ENCODE measurements around the gene P2RY4. TPM values are rescaled to one million over a fixed set of nuclear protein-coding genes. Genes with fewer than 3 reads are reported as not detected.

Gene P2RY4
- total and polyA plus RNA-seq, 2 donors (not counting 3 experiments of a cell fraction or from before 2014, with no cell fraction given), result 0.22 TPM; not detected in 1

GRCh38 chrX:70301716-70302115, 41.7 kb upstream of the P2RY4 start:
- CTCF ChIA-PET, result no interaction called here

GRCh38 chrX:70293621-70294020, 33.6 kb upstream of the P2RY4 start:
- Histone ChIP-seq H3K9ac (replicated peaks; ENCODE audit: extremely low read depth, insufficient read depth, low read length) (no peak overlapping the region), H3K4me1 (ENCODE audit: control insufficient read depth, extremely low read depth, insufficient read depth, low read length) (peaks cover 18% of the 10 kb centered on the region), H3K4me2 (ENCODE audit: insufficient read depth, low read length) (no peak overlapping the region), H4K20me1 (replicated peaks; ENCODE audit: control insufficient read depth, extremely low read depth, insufficient read depth, low read length) (no peaks in the 10 kb centered on the region), H3K27ac (ENCODE audit: insufficient read depth, low read depth, low read length) (no peak overlapping the region), H3K9me3 (replicated peaks; ENCODE audit: control insufficient read depth, insufficient read depth, low read length) (no peaks in the 10 kb centered on the region), H3K4me3 (replicated peaks in 1 of 3; ENCODE audit: insufficient read depth in 1 of 3, low read depth in 1 of 3, low read length in 3 of 3) (no peak overlapping the region), H3K36me3 (ENCODE audit: control insufficient read depth in 2 of 2, extremely low read depth in 1 of 2, insufficient read depth in 2 of 2, low read length in 2 of 2) (no peaks in the 10 kb centered on the region), H2AFZ (ENCODE audit: low read depth, low read length) (no peak overlapping the region), H3K27me3 (ENCODE audit: control insufficient read depth in 2 of 2, insufficient read depth in 2 of 2, low read length in 2 of 2) (no peaks in the 10 kb centered on the region), H3K9me1 (replicated peaks; ENCODE audit: control insufficient read depth, extremely low read depth, insufficient read depth, low read length) (no peaks in the 10 kb centered on the region), H3K79me2 (ENCODE audit: control insufficient read depth, insufficient read depth, low read length) (peaks cover 63% of the 10 kb centered on the region)
- TF ChIP-seq EZH2 (IDR thresholded peaks at IDR 0.05; ENCODE audit: borderline replicate concordance, low read depth, low read length, severe bottlenecking) (no peak), POLR2A (IDR thresholded peaks at IDR 0.05; ENCODE audit: low read depth, low read length) (no peak), GATA2 (IDR thresholded peaks at IDR 0.05; ENCODE audit: insufficient read depth, insufficient read length, low read depth, low read length) (no peak), MAX (IDR thresholded peaks at IDR 0.05; ENCODE audit: insufficient read depth, insufficient read length) (no peak), FOS (IDR thresholded peaks at IDR 0.05; ENCODE audit: borderline replicate concordance, insufficient read depth, low read length) (no peak), POLR2AphosphoS5 (IDR thresholded peaks at IDR 0.05; ENCODE audit: insufficient read depth, low read depth, low read length) (no peak), CTCF (IDR thresholded peaks at IDR 0.05; ENCODE audit: extremely low read depth in 1 of 2, insufficient read depth in 1 of 2, low read depth in 1 of 2, low read length in 2 of 2) (no peak), MYC (IDR thresholded peaks at IDR 0.05; ENCODE audit: low read depth, low read length) (no peak), JUN (IDR thresholded peaks at IDR 0.05; ENCODE audit: borderline replicate concordance, insufficient read depth, insufficient read length, low read depth) (no peak)
- ChIA-PET POLR2A (no interaction called here), CTCF (interaction anchor here (1.6 kb wide), 1 partner anchor 160 kb away, joined by 5 read pairs; the partner anchor contains the start of gene IGBP1)
- DNase-seq (ENCODE audit: low read depth, low spot score) (no peak), FAIRE-seq (no peak)
- intact Hi-C loops (cut with micrococcal nuclease), result loop anchor here (10.0 kb wide), 1 partner anchor 101 kb away; no protein-coding TSS in a partner anchor
- BruUV-seq (replicated peaks), result no TSS peak
- dilution Hi-C loops (cut with MboI; ENCODE audit: extremely low pct_ligation_motif_present, low sequenced_read_pairs), result no loop called here

More at GRCh38 chrX:70301716-70302115, 41.7 kb upstream of the P2RY4 start:
- Histone ChIP-seq H3K27ac (ENCODE audit: insufficient read depth, low read depth, low read length) (peak overlapping the region; percentile 78), H3K36me3 (ENCODE audit: control insufficient read depth in 2 of 2, extremely low read depth in 1 of 2, insufficient read depth in 2 of 2, low read length in 2 of 2) (no peaks in the 10 kb centered on the region), H3K27me3 (ENCODE audit: control insufficient read depth in 2 of 2, insufficient read depth in 2 of 2, low read length in 2 of 2) (no peaks in the 10 kb centered on the region), H3K4me3 (replicated peaks in 1 of 3; ENCODE audit: insufficient read depth in 1 of 3, low read depth in 1 of 3, low read length in 3 of 3) (no peak overlapping the region), H2AFZ (ENCODE audit: low read depth, low read length) (no peak overlapping the region), H3K9me1 (replicated peaks; ENCODE audit: control insufficient read depth, extremely low read depth, insufficient read depth, low read length) (no peaks in the 10 kb centered on the region), H3K4me1 (ENCODE audit: control insufficient read depth, extremely low read depth, insufficient read depth, low read length) (peaks cover 6% of the 10 kb centered on the region), H3K4me2 (ENCODE audit: insufficient read depth, low read length) (peak overlapping the region; percentile 11), H4K20me1 (replicated peaks; ENCODE audit: control insufficient read depth, extremely low read depth, insufficient read depth, low read length) (no peaks in the 10 kb centered on the region), H3K9me3 (replicated peaks; ENCODE audit: control insufficient read depth, insufficient read depth, low read length) (no peaks in the 10 kb centered on the region), H3K9ac (replicated peaks; ENCODE audit: extremely low read depth, insufficient read depth, low read length) (peak overlapping the region; percentile 42), H3K79me2 (ENCODE audit: control insufficient read depth, insufficient read depth, low read length) (peaks cover 33% of the 10 kb centered on the region)
- dilution Hi-C loops (cut with MboI; ENCODE audit: extremely low pct_ligation_motif_present, low sequenced_read_pairs), result no loop called here
- TF ChIP-seq MAX (IDR thresholded peaks at IDR 0.05; ENCODE audit: insufficient read depth, insufficient read length) (no peak), POLR2A (IDR thresholded peaks at IDR 0.05; ENCODE audit: low read depth, low read length) (no peak), MYC (IDR thresholded peaks at IDR 0.05; ENCODE audit: low read depth, low read length) (no peak), EZH2 (IDR thresholded peaks at IDR 0.05; ENCODE audit: borderline replicate concordance, low read depth, low read length, severe bottlenecking) (no peak)
- FAIRE-seq (no peak), DNase-seq (ENCODE audit: low read depth, low spot score) (peak; percentile 75)
- POLR2A ChIA-PET, result no interaction called here
- BruUV-seq (replicated peaks), result no TSS peak
- intact Hi-C loops (cut with micrococcal nuclease), result no loop called here

Data from endothelial cell of umbilical vein (primary cell).